HepG2 (cell line): Measurements from ENCODE around the gene FCER1G. TPM values are rescaled to one million over a fixed set of nuclear protein-coding genes. Genes with fewer than 3 reads are reported as not detected.
A peak's percentile ranks its signal among the peaks of the same experiment; 100 is the strongest.

Experiments used
- ATF7 ChIP-seq, 2 experiments: fragments of 450-650 bp in 1 of 2; sonication (generic) in 1 of 2; formaldehyde crosslinking in 1 of 2; IDR thresholded peaks; 2 replicates each; pipeline versions ENCODE4 v1.4.0 to v1.6.1; 2016 to 2020; ENCODE audit warnings: antibody characterized with exemption in 1 of 2, mild to moderate bottlenecking in 1 of 2, missing genetic modification reagents in 1 of 2
- HIC2 ChIP-seq: sonication (generic); formaldehyde crosslinking; IDR thresholded peaks from 2 replicates; pipeline ENCODE4 v1.9.0; 2022; ENCODE audit warnings: low read depth, missing genetic modification reagents
- MTF2 ChIP-seq: sonication (generic); formaldehyde crosslinking; IDR thresholded peaks from 2 replicates; pipeline ENCODE4 v1.5.0; 2020; ENCODE audit warnings: missing genetic modification reagents, borderline replicate concordance
- PRMT3 ChIP-seq: sonication (generic); formaldehyde crosslinking; IDR thresholded peaks from 2 replicates; pipeline ENCODE4 v1.8.1; 2022; ENCODE audit warnings: low read depth, mild to moderate bottlenecking, moderate library complexity, missing genetic modification reagents, borderline replicate concordance
- SOX6 ChIP-seq, 2 experiments: fragments of 450-650 bp in 1 of 2; sonication (generic) in 1 of 2; formaldehyde crosslinking in 1 of 2; IDR thresholded peaks; 2 replicates each; pipeline versions ENCODE4 v1.4.0 to v1.6.1; 2017 to 2020; ENCODE audit warnings: antibody characterized with exemption in 1 of 2, mild to moderate bottlenecking in 1 of 2, missing genetic modification reagents in 1 of 2
- SRY ChIP-seq: sonication (generic); formaldehyde crosslinking; IDR thresholded peaks from 2 replicates; pipeline ENCODE4 v1.8.0; 2022; ENCODE audit warnings: mild to moderate bottlenecking, missing genetic modification reagents
- ZNF567 ChIP-seq: sonication (generic); formaldehyde crosslinking; IDR thresholded peaks from 2 replicates; pipeline ENCODE4 v1.8.1; 2023; ENCODE audit warnings: mild to moderate bottlenecking, missing genetic modification reagents, borderline replicate concordance
- ZNF576 ChIP-seq: sonication (generic); formaldehyde crosslinking; IDR thresholded peaks from 2 replicates; pipeline ENCODE4 v1.4.0; 2020; ENCODE audit warnings: mild to moderate bottlenecking, missing genetic modification reagents
- ZNF7 ChIP-seq: IDR thresholded peaks from 2 replicates; pipeline ENCODE4 v1.6.1; 2016; ENCODE audit warnings: missing biosample characterization, missing genetic modification reagents
- polyA plus RNA-seq, 8 experiments: library from polyadenylated mRNA; depleted of rRNA in 3 of 8; stranded (reverse) in 7 of 8; unstranded in 1 of 8; fragments of >200 nt; fragmentation: Illumina TruSeq in 4 of 8; extraction: Trizol in 4 of 8; gene quantifications; 2 replicates each; pipeline versions ENCODE4 v1.2.1 to v1.2.3, GENCODE V29; 2011 to 2016; ENCODE audit warnings: low read depth in 4 of 8, missing spikeins in 1 of 8, mixed read lengths in 1 of 8; ENCODE audit not compliant: insufficient read depth in 1 of 8
- total RNA-seq, 5 experiments: library from RNA; depleted of rRNA; stranded (reverse); fragments of >200 nt; fragmentation: Illumina TruSeq; extraction: Trizol; gene quantifications; 2 replicates each; pipeline ENCODE4 v1.2.3, GENCODE V29; 2016; ENCODE audit warnings: low read depth in 1 of 5
- TF ChIP-seq, protein P1 (sequence below): sonication (generic); formaldehyde crosslinking; IDR thresholded peaks from 2 replicates; pipeline ENCODE4 v1.4.0; 2020; ENCODE audit warnings: missing genetic modification reagents
- TF ChIP-seq, protein P2 (sequence below): sonication (generic); formaldehyde crosslinking; IDR thresholded peaks from 2 replicates; pipeline ENCODE4 v1.5.0; 2020; ENCODE audit warnings: mild to moderate bottlenecking, missing genetic modification reagents, moderate library complexity
- TF ChIP-seq, protein P3 (sequence below): sonication (generic); formaldehyde crosslinking; IDR thresholded peaks from 2 replicates; pipeline ENCODE4 v1.4.0; 2020; ENCODE audit warnings: missing genetic modification reagents
- TF ChIP-seq, protein P4 (sequence below): sonication (generic); formaldehyde crosslinking; IDR thresholded peaks from 2 replicates; pipeline ENCODE4 v1.4.0; 2020; ENCODE audit warnings: missing genetic modification reagents; ENCODE audit errors: not compliant biosample characterization

Gene FCER1G
- total and polyA plus RNA-seq, 2 of the 13 experiments (the other 11 are each of a cell fraction or from before 2014, with no cell fraction given): 1.3 to 6.4 TPM

DNA sequence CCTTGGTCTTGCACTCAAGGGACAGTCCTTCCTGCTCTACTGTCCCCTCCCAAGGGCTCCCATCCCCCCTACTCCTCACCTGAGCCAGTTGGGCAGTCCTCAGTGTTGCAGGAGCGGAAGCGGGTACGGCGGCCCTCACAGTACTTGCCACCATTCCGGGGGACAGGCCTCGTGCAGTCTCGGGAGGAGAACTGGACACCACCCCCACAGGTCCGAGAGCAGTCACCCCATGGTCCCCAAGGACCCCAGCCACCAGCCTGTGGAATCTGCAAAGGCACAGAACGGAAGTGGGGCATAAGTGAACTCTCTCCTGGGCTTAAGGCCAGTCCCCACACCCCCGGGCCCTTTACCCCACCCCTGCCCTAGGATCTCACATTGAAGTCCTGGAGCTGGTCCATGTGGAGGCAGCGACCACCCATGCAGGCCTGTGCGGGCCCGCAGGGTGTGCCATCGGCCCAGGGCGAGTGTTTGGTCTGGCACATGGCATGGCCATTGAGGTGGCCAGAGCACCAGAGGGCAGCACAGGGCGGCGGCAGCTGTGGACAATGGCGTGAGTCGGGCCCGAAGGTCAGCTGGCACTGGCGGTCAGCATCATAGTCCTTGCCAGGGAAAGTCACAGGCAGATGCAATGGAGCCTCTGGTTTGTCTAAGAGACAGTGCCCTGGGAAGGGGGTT, 21.4 kb upstream of the FCER1G start (continued):
- TF ChIP-seq, protein P1, sequence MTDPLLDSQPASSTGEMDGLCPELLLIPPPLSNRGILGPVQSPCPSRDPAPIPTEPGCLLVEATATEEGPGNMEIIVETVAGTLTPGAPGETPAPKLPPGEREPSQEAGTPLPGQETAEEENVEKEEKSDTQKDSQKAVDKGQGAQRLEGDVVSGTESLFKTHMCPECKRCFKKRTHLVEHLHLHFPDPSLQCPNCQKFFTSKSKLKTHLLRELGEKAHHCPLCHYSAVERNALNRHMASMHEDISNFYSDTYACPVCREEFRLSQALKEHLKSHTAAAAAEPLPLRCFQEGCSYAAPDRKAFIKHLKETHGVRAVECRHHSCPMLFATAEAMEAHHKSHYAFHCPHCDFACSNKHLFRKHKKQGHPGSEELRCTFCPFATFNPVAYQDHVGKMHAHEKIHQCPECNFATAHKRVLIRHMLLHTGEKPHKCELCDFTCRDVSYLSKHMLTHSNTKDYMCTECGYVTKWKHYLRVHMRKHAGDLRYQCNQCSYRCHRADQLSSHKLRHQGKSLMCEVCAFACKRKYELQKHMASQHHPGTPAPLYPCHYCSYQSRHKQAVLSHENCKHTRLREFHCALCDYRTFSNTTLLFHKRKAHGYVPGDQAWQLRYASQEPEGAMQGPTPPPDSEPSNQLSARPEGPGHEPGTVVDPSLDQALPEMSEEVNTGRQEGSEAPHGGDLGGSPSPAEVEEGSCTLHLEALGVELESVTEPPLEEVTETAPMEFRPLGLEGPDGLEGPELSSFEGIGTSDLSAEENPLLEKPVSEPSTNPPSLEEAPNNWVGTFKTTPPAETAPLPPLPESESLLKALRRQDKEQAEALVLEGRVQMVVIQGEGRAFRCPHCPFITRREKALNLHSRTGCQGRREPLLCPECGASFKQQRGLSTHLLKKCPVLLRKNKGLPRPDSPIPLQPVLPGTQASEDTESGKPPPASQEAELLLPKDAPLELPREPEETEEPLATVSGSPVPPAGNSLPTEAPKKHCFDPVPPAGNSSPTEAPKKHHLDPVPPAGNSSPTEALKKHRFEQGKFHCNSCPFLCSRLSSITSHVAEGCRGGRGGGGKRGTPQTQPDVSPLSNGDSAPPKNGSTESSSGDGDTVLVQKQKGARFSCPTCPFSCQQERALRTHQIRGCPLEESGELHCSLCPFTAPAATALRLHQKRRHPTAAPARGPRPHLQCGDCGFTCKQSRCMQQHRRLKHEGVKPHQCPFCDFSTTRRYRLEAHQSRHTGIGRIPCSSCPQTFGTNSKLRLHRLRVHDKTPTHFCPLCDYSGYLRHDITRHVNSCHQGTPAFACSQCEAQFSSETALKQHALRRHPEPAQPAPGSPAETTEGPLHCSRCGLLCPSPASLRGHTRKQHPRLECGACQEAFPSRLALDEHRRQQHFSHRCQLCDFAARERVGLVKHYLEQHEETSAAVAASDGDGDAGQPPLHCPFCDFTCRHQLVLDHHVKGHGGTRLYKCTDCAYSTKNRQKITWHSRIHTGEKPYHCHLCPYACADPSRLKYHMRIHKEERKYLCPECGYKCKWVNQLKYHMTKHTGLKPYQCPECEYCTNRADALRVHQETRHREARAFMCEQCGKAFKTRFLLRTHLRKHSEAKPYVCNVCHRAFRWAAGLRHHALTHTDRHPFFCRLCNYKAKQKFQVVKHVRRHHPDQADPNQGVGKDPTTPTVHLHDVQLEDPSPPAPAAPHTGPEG (CRISPR knock-in tag): no peak
- TF ChIP-seq PRMT3 (no peak), ZNF7 (CRISPR knock-in tag) (no peak), ATF7 (IDR thresholded peaks at IDR 0.05) (no peak), ATF7 (CRISPR knock-in tag; IDR thresholded peaks at IDR 0.05) (no peak), ZNF576 (no peak), MTF2 (CRISPR knock-in tag) (no peak), SOX6 (IDR thresholded peaks at IDR 0.05) (no peak), SOX6 (CRISPR knock-in tag; IDR thresholded peaks at IDR 0.05) (no peak), HIC2 (CRISPR knock-in tag) (peak; percentile 79), SRY (no peak), ZNF567 (CRISPR knock-in tag) (no peak)
- TF ChIP-seq, protein P2, sequence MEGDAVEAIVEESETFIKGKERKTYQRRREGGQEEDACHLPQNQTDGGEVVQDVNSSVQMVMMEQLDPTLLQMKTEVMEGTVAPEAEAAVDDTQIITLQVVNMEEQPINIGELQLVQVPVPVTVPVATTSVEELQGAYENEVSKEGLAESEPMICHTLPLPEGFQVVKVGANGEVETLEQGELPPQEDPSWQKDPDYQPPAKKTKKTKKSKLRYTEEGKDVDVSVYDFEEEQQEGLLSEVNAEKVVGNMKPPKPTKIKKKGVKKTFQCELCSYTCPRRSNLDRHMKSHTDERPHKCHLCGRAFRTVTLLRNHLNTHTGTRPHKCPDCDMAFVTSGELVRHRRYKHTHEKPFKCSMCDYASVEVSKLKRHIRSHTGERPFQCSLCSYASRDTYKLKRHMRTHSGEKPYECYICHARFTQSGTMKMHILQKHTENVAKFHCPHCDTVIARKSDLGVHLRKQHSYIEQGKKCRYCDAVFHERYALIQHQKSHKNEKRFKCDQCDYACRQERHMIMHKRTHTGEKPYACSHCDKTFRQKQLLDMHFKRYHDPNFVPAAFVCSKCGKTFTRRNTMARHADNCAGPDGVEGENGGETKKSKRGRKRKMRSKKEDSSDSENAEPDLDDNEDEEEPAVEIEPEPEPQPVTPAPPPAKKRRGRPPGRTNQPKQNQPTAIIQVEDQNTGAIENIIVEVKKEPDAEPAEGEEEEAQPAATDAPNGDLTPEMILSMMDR (CRISPR knock-in tag): peak; percentile 64
- TF ChIP-seq, protein P3, sequence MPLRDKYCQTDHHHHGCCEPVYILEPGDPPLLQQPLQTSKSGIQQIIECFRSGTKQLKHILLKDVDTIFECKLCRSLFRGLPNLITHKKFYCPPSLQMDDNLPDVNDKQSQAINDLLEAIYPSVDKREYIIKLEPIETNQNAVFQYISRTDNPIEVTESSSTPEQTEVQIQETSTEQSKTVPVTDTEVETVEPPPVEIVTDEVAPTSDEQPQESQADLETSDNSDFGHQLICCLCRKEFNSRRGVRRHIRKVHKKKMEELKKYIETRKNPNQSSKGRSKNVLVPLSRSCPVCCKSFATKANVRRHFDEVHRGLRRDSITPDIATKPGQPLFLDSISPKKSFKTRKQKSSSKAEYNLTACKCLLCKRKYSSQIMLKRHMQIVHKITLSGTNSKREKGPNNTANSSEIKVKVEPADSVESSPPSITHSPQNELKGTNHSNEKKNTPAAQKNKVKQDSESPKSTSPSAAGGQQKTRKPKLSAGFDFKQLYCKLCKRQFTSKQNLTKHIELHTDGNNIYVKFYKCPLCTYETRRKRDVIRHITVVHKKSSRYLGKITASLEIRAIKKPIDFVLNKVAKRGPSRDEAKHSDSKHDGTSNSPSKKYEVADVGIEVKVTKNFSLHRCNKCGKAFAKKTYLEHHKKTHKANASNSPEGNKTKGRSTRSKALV (CRISPR knock-in tag): no peak
- TF ChIP-seq, protein P4, sequence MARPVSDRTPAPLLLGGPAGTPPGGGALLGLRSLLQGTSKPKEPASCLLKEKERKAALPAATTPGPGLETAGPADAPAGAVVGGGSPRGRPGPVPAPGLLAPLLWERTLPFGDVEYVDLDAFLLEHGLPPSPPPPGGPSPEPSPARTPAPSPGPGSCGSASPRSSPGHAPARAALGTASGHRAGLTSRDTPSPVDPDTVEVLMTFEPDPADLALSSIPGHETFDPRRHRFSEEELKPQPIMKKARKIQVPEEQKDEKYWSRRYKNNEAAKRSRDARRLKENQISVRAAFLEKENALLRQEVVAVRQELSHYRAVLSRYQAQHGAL (CRISPR knock-in tag): no peak
